C4-2B (cell line): Measurements from ENCODE around the gene ZNF618.
A peak's percentile ranks its signal among the peaks of the same experiment; 100 is the strongest.

Source experiments
- H3K27ac ChIP-seq: fragments of 450-650 bp; 2 replicates; pipeline ENCODE4 v1.5.1; 2017
- CTCF ChIP-seq: fragments of 450-650 bp; conservative IDR thresholded peaks from 2 replicates; pipeline ENCODE4 v1.5.1; 2017; ENCODE audit warnings: mild to moderate bottlenecking
- ZFX ChIP-seq: fragments of 450-650 bp; IDR thresholded peaks from 2 replicates; pipeline ENCODE4 v1.6.1; 2017

Gene ZNF618

DNA sequence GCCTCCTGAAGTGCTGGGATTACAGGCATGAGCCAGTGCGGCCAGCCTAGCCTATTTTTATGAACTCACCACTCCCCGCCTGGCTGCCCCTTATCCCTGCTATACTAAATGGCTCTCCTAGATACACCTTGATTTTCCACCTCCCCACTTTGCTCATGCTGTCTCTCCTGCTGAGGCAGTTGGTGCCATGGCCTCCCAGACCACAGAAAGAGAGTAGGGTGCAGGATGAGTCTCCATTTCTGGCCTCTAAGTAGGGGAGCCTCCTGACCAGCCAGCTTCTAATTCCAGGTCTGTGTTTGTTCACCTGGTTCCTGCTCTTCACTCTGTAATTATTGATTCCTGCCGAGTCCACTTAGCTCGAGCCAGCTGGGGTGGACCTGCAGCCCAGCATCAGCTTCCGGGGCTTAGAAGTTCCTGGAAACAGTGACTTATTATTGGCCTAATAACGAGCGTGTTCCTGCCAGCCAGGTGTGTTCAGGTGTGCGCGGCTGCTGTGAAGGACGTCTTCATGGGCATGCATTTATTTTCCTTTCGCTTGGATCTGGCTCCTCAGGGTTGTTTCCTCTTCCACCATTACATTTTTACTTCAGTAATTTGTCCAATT is 34.0 kb downstream of the ZNF618 start:
- no peak for TF ChIP-seq CTCF
- no peak for TF ChIP-seq ZFX

DNA sequence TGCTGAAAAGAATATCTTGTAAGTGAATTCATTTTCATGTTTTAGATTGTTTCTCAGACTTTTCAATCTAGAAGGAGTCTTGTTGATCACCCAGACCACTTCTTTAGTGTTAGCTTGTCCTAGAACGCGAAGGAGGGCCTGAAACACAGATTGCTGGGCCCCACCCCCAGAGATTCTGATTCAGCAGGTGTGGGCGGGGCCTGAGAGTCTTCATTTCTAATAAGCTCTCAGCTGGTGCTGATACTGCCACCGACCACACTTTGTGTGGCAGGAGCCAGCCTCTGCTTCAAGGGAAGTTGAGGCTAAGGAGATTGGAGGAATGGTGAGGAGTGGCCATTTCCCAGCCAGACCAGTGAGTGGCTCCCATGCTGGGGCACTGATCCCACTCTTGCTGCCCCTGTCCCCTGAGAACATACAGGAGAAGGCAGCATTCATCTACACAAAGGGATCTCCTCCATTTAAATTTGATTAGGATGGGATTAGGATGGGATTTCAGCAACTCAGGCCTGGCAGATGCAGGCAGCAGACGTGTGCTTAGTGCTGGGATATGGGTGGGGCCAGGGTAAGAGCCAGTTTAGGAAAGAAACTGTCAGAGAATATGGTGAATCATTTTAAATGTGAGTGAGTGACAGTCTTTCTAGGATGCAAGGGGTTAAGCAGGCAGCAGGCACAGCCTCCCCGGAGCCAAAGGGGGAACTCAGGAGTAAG is 35.9 kb downstream of the ZNF618 start:
- TF ChIP-seq ZFX (no peak), CTCF (no peak)

More for the DNA sequence above, 34.0 kb downstream of the ZNF618 start:
- peak overlapping the region; percentile 12 for H3K27ac ChIP-seq

DNA sequence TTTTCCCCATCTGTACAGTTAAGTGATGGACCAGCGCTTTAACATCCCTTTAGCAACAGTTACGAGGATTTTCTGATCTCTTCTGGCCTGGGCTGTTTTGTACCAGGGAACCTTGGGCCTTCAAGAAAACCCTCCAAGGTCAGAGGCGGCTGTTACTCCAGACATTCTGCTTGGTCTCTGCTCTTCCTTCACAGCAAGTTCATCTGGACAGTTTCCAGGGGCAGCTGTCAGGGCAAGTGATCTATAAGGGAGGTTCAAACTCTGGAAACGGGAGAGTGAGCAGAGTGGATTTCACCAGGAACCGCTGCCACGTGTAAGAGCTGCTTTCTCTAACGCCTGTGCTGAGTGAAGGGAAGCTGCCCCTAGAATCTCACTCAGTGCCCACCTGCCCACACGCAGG is 36.7 kb downstream of the ZNF618 start:
- H3K27ac ChIP-seq, result peak overlapping the region; percentile 20
- TF ChIP-seq ZFX, result no peak
- no peak for TF ChIP-seq CTCF

More for the DNA sequence above, 35.9 kb downstream of the ZNF618 start:
- no peak overlapping the region for H3K27ac ChIP-seq

DNA sequence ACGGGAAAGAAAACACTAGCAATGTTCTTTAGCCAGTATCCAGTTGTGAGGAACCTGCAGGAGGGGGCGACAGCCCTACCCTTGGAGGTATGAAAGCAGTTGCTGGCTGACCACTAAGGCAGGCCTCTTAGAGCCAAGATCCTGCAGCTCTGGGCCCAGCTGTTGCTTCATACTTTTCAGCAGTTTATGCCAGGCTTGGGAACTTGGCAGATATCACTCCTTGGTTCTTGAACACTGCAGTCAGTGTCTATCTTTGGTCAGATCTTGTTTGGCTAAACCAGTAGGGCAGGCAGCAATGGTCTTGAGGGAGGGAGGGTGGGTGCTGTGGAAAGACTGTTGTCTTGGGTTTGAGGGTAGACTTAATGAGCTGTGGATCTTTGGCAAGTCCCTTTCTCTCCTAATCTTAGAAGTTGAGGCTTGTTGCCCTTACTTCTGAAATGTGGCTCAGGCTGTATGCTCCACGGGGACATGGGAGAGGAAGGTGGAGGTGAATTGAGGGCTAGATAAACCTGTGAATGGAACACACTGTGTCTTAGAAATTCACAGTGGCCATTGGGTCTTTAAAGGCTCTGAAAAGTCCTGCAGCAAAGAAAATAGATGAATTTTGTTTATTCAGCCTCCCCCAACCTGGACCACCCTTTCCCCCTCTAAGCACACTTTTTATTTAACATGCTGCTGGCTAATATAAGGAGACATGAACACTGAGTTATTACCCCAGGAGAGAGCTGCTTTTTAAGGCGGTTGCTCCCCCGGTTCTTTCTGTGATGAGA is 37.5 kb downstream of the ZNF618 start:
- peak overlapping the region; percentile 20 for H3K27ac ChIP-seq

GRCh38 chr9:113914517-113914916 is 38.4 kb downstream of the ZNF618 start:
- TF ChIP-seq CTCF (no peak), ZFX (no peak)
- no peak overlapping the region for H3K27ac ChIP-seq

More for the DNA sequence above, 37.5 kb downstream of the ZNF618 start:
- TF ChIP-seq ZFX (no peak), CTCF (no peak)

DNA sequence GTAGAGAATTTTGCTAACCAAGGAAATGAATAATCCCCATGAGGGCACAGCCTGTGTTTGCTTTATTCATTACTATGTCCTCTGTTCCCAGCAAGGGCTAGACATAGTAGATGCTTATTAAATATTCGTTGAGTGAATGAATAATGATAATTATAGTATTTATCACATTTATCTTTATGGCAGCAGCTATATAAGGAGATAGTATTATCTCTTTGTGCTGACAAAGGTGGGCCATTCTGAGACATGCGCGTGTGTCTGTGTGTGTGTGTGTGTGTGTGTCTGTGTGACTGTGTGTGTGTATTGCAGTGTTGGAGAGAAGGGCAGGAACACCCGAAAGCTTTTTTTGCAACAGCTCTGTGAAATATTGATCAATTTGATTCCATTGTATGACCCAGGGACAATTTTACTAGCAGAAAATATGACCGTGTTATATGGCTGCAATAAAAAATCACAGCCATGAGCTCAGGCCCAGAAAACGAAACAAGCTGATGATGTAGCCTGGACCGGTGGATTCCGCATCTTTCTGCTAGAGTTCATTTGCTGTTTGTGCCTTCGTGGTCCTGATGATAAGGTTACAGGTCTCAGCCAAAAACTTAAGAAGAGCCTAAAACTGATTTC is 39.8 kb downstream of the ZNF618 start:
- H3K27ac ChIP-seq, result no peak overlapping the region
- no peak for TF ChIP-seq CTCF
- no peak for TF ChIP-seq ZFX
